ENCODE data around the gene PLCB4.

DNA sequence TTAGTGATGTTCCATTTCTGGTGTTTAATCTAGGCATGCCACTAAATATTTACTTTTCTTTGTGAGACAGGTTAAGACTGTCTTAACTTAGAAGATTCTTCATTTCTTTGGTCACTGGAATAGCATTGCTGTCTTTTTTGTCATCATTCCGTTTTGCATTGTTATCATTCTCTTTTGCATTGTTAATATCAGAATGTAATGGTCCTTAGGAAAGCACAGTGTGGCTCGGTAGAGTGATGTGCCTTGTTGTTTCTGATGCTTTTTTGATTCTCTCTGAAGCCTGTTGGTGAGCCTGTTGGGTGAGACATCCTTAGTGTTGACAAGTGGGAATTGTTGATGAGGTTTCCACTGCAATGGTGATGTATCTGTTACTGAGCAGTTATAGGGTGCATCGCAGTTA is 23.2 kb downstream of the PLCB4 start:
- TF ChIP-seq POLR2AphosphoS5 (IDR thresholded peaks at IDR 0.05; ENCODE audit: low read depth, low read length) (no peak), TAF1 (IDR thresholded peaks at IDR 0.05; ENCODE audit: borderline replicate concordance, low read depth, low read length) (no peak), POLR2A (IDR thresholded peaks at IDR 0.05; ENCODE audit: low read depth, low read length) (no peak)
